VCaP (cell line): ENCODE data around the gene BAAT.

Source experiments
- H3K27ac ChIP-seq: fragments of 450-650 bp; 2 replicates; pipeline ENCODE4 v1.5.1; 2017
- CTCF ChIP-seq: fragments of 450-650 bp; conservative IDR thresholded peaks from 2 replicates; pipeline ENCODE4 v1.5.1; 2017; ENCODE audit warnings: mild to moderate bottlenecking, moderate library complexity

Gene BAAT

GRCh38 chr9:101397746-101398067, 12.9 kb upstream of the BAAT start:
- TF ChIP-seq CTCF: no peak
- peak overlapping the region; percentile 80 for H3K27ac ChIP-seq

GRCh38 chr9:101394687-101395086, 9.9 kb upstream of the BAAT start:
- no peak overlapping the region for H3K27ac ChIP-seq

GRCh38 chr9:101393135-101393534, 8.3 kb upstream of the BAAT start:
- TF ChIP-seq CTCF: no peak
- H3K27ac ChIP-seq: no peak overlapping the region

More at GRCh38 chr9:101394687-101395086, 9.9 kb upstream of the BAAT start:
- TF ChIP-seq CTCF: no peak

GRCh38 chr9:101388507-101388993, 3.7 kb upstream of the BAAT start:
- TF ChIP-seq CTCF: peak; percentile 32; the same call in 1 of the 2 replicates
- H3K27ac ChIP-seq: peak overlapping the region; percentile 45; the same call in 1 of the 2 replicates

GRCh38 chr9:101387871-101388506, 3.2 kb upstream of the BAAT start:
- H3K27ac ChIP-seq: peak overlapping the region; percentile 45; the same call in 1 of the 2 replicates
- TF ChIP-seq CTCF: peak; percentile 73

- no peak for TF ChIP-seq CTCF
- no peak overlapping the region for H3K27ac ChIP-seq
These were observed 1.4 kb downstream of the BAAT start for GRCh38 chr9:101383361-101383760.

GRCh38 chr9:101381833-101382342, 2.9 kb downstream of the BAAT start:
- H3K27ac ChIP-seq: no peak overlapping the region
- no peak for TF ChIP-seq CTCF
